HEK293 (cell line): ENCODE results near the gene HYAL3.

Experiments used
- CTCF ChIP-seq: fragments of 450-650 bp; formaldehyde crosslinking; IDR thresholded peaks from 2 replicates; pipeline ENCODE4 v1.5.1; 2016; ENCODE audit warnings: missing biosample characterization, missing genetic modification characterization
- GLIS1 ChIP-seq: fragments of 450-650 bp; formaldehyde crosslinking; IDR thresholded peaks from 2 replicates; pipeline ENCODE4 v1.5.1; 2016; ENCODE audit warnings: missing biosample characterization, missing genetic modification characterization
- KLF17 ChIP-seq: fragments of 450-650 bp; formaldehyde crosslinking; IDR thresholded peaks from 2 replicates; pipeline ENCODE4 v1.5.1; 2016; ENCODE audit warnings: missing biosample characterization, missing genetic modification characterization
- PATZ1 ChIP-seq: fragments of 450-650 bp; formaldehyde crosslinking; IDR thresholded peaks from 2 replicates; pipeline ENCODE4 v1.5.1; 2016; ENCODE audit warnings: missing biosample characterization, missing genetic modification characterization
- PRDM2 ChIP-seq: fragments of 450-650 bp; formaldehyde crosslinking; IDR thresholded peaks from 2 replicates; pipeline ENCODE4 v1.5.1; 2016; ENCODE audit warnings: missing biosample characterization, missing genetic modification characterization, borderline replicate concordance
- PRDM4 ChIP-seq: fragments of 450-650 bp; formaldehyde crosslinking; IDR thresholded peaks from 2 replicates; pipeline ENCODE4 v1.5.1; 2017; ENCODE audit warnings: missing biosample characterization, missing genetic modification characterization
- WT1 ChIP-seq: fragments of 450-650 bp; formaldehyde crosslinking; IDR thresholded peaks from 2 replicates; pipeline ENCODE4 v1.5.1; 2016; ENCODE audit warnings: missing biosample characterization, missing genetic modification characterization
- YY2 ChIP-seq: fragments of 450-650 bp; formaldehyde crosslinking; IDR thresholded peaks from 2 replicates; pipeline ENCODE4 v1.5.1; 2016; ENCODE audit warnings: missing biosample characterization, missing genetic modification characterization
- ZBTB10 ChIP-seq: fragments of 450-650 bp; formaldehyde crosslinking; IDR thresholded peaks from 2 replicates; pipeline ENCODE4 v1.5.1; 2016; ENCODE audit warnings: missing biosample characterization, missing genetic modification characterization
- ZFHX2 ChIP-seq: fragments of 450-650 bp; formaldehyde crosslinking; conservative IDR thresholded peaks from 2 replicates; pipeline ENCODE4 v1.5.1; 2016; ENCODE audit warnings: missing biosample characterization, missing genetic modification characterization
- ZIC2 ChIP-seq: fragments of 450-650 bp; formaldehyde crosslinking; IDR thresholded peaks from 2 replicates; pipeline ENCODE4 v1.5.1; 2016; ENCODE audit warnings: missing biosample characterization, missing genetic modification characterization
- ZNF121 ChIP-seq: fragments of 450-650 bp; formaldehyde crosslinking; IDR thresholded peaks from 2 replicates; pipeline ENCODE4 v1.5.1; 2016; ENCODE audit warnings: missing biosample characterization, missing genetic modification characterization
- ZNF335 ChIP-seq: fragments of 450-650 bp; formaldehyde crosslinking; conservative IDR thresholded peaks from 2 replicates; pipeline ENCODE4 v1.5.1; 2016; ENCODE audit warnings: missing biosample characterization, missing genetic modification characterization
- ZNF626 ChIP-seq: fragments of 450-650 bp; sonication (Bioruptor Pico); formaldehyde crosslinking; IDR thresholded peaks from 2 replicates; pipeline ENCODE4 v1.5.1; 2018; ENCODE audit warnings: missing biosample characterization, missing genetic modification characterization, inconsistent platforms
- ZNF664 ChIP-seq: fragments of 450-650 bp; formaldehyde crosslinking; IDR thresholded peaks from 2 replicates; pipeline ENCODE4 v1.5.1; 2016; ENCODE audit warnings: missing biosample characterization, missing genetic modification characterization
- ZNF670 ChIP-seq: fragments of 450-650 bp; formaldehyde crosslinking; IDR thresholded peaks from 2 replicates; pipeline ENCODE4 v1.5.1; 2016; ENCODE audit warnings: missing biosample characterization, missing genetic modification characterization, low read depth

HYAL3 gene

GRCh38 chr3:50324351-50325112 lies 25.3 kb upstream of the HYAL3 start (continued):
- TF ChIP-seq PRDM4 (tag by site-specific recombination) (no peak), CTCF (peak; percentile 74), ZNF670 (tag by site-specific recombination) (no peak), ZFHX2 (0 out of 2 replicates have a peak, but pooled peaks have one; percentile 20), ZBTB10 (tag by site-specific recombination) (0 out of 2 replicates have a peak, but pooled peaks have one; percentile 30), KLF17 (tag by site-specific recombination) (0 out of 2 replicates have a peak, but pooled peaks have one; percentile 25), WT1 (no peak), ZNF335 (peak; percentile 36), YY2 (tag by site-specific recombination) (no peak), GLIS1 (tag by site-specific recombination) (peak; percentile 89), ZNF626 (tag by site-specific recombination) (no peak), ZNF121 (tag by site-specific recombination) (no peak), PATZ1 (tag by site-specific recombination) (peak; percentile 68), ZNF664 (tag by site-specific recombination) (no peak), PRDM2 (tag by site-specific recombination) (no peak), ZIC2 (tag by site-specific recombination) (peak; percentile 65; the same call in 1 of the 2 replicates)
